LNCAP (cell line): Measurements from ENCODE around the gene PAK4.

ENCODE experiments used
- TF ChIP-seq, protein P1 (sequence below): fragments of 450-650 bp; IDR thresholded peaks from 2 replicates; pipeline ENCODE4 v1.5.1; 2017; ENCODE audit warnings: mild to moderate bottlenecking

Gene PAK4

DNA sequence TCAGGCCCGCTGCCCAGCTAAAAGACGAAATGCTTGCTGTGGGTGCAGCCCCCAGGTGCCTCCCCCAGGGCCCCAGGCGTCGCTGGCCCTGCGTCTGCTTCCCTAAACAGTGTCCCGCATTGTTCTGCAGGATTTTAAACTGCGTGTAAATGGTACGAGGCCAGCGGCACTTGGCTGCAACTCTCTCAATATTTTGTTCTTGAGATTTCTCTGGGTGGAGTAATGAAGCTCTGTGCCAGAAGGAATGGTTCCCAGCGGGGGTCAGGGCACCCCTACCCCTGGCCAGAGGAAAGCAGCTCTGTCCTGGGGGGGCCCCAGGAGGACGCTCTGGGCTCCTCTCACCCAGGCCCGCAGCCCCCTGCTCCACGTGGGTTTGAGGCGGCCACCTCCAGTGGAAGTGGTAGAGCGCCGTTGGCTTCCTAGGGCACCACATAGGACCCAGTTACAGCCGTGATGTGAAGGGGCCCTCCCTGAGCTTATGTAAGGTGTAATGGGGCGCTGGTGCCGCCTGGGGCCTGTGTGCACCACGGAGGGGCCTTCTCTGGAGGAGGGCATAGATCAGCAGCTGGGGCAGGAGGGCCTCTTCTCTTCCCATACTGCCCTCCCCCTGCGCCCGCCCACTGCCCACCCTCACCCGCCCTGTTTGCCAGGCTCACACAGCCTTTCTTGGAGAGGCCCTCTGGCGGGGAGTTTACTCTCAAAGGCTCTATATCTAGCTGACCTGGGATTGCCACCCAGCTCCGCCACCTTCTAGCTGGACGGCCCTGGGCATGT is 19.8 kb downstream of the PAK4 start:
- TF ChIP-seq, protein P1, sequence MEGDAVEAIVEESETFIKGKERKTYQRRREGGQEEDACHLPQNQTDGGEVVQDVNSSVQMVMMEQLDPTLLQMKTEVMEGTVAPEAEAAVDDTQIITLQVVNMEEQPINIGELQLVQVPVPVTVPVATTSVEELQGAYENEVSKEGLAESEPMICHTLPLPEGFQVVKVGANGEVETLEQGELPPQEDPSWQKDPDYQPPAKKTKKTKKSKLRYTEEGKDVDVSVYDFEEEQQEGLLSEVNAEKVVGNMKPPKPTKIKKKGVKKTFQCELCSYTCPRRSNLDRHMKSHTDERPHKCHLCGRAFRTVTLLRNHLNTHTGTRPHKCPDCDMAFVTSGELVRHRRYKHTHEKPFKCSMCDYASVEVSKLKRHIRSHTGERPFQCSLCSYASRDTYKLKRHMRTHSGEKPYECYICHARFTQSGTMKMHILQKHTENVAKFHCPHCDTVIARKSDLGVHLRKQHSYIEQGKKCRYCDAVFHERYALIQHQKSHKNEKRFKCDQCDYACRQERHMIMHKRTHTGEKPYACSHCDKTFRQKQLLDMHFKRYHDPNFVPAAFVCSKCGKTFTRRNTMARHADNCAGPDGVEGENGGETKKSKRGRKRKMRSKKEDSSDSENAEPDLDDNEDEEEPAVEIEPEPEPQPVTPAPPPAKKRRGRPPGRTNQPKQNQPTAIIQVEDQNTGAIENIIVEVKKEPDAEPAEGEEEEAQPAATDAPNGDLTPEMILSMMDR: no peak

DNA sequence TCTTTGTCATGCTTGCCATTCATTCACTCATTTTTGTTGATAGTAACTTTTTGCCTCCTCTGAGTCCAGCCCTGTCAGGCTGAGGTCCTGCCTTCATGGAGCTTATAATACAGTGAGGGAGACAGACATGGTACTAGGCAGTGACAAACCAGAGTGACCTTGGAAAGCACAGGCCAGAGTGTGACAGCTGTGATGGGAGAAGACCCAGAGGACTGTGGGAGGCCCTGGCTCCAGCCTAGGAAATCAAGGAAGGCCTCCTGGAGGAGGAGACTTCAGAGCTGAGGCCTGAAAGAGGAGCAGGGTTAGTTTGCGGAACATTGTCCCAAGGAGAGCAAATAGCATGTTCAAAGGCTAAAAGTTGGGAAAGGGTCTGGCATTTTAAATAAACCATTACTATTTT is 20.5 kb downstream of the PAK4 start:
- TF ChIP-seq, protein P1: no peak

DNA sequence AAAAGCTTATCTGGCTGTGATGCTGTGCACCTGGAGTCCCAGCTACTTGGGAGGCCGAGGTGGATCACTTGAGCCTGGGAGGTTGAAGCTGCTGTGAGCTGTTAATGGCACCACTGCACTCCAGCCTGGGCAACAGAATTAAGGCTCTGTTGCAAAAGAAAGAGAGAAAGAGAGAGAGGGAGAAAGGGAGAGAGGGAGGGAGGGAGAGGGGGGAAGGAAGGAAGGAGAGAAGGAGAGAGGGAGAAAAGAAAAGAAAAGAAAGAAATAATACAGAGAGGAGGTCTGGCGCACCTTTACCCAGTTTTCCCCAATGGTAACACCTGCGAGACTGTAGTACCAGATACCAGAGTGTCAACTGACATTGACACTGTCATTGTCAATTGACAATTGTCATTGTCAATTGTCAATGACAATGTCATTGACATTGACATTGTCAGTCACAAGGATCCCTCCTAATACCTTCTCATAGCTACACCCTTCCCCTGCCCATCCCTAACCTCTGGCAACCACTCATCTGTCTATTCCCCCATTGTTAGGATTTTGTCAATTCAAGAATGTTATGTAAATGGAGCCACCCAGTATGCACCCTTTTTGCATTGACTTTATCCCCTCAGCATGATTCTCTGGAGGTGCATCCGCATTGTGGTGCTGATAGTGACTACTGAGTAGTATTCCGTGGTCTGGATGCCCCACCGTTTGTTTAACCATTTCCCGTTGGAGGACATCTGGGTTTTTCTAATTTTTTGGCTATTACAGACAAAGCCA is 21.3 kb downstream of the PAK4 start:
- TF ChIP-seq, protein P1: no peak

DNA sequence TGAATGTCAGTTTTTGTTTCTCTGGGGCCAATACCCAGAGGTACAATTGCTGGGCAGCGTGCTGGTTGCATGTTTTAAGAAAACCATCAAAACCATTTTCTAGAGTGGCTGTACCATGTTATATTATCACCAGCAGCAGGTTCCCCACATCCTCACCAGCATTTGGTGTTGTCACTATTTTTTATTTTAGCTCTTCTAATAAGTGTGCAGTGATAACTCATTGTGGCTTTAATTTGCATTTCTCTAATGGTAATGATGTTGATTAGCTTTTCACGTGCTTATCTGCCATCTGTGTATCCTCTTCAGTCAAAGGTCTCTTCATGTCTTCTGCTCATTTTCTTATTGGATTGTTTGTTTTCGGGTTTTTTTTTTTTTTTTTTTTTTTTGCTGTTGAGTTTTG is 21.9 kb downstream of the PAK4 start:
- TF ChIP-seq, protein P1: no peak

DNA sequence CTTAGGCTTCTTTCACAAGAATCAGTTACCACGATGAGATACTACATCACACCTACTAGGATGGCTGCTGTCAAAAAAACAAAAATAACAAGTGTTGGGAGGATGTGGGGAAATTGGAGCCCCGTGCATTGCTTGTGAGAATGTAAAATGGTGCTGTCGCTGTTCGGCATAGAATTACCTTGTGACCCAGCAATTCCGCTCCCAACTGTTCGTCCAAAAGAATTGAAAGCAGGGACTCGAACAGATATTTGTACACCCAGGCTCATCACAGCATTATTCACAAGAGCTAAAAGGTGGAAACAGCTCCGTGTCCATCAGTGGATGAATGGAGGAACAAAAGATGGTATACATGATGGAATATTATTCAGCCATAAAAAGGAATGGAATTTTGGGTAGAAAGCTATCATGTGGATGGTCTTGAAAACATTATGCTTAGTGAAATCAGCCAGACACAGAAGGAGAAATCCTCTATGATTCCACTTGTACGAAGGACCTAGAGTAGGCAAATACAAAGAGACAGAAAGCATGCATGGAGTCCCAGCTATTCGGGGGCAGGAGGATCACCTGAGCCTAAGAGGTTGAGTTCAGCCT is 23.4 kb downstream of the PAK4 start:
- TF ChIP-seq, protein P1: no peak

DNA sequence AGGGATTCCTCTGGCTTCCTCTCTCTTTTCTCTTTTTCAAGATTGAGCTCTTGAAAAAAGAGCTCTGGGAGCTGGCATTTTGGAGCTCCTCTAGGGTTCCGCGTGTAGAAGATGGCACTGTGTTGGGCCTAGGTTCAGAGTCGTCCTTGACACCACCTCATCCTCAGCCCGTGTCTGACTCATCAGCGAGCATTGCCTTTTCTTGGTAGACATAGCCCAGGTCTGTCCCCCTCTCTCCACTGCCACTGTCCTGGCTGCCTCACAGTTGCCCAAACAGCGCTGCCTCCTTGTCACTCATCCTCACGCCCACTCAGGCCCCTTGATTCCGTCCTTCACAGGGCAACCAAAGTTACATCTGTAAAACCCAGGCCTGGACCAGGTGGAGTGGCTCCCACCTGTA is 24.6 kb downstream of the PAK4 start:
- TF ChIP-seq, protein P1: no peak

DNA sequence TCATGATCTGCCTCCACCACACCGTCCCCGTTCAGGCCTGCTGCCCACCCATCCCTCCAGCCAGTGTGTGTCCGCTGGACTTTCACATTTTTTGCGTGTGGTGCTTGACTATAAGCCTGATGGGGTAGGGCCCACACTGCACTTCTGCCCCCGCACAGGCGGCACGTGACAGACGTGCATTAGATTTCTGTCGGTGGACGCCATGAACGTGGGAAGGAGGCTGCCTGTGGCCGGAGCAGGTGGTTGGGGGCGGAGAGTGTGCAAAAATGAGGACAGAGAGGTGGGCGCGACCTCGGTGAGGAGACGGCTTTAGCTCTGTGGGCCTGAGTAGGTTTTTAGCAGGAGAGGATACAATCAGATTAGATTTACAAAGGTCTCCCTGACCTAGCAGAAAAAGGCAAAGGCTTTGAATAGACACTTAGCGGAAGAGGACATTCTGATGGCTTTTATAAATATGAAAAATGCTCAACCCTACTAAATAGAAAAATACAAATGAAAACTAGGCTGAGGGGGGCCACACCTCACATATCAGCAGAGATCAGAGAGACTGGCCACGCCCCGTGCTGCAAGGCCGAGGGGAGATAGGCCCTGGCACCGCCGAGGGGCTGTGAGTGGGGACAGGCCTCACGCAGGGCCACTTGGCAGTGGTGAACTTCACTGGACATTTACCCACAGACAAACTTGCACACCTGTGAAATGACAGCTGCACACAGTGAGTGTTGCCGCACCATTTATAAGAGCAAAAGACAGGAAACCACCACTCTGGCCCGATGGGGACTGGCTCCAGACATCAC is 25.4 kb downstream of the PAK4 start:
- TF ChIP-seq, protein P1: no peak
